Mesendoderm (in vitro differentiated cells): ENCODE measurements around the gene FMNL2. TPM values are rescaled to one million over a fixed set of nuclear protein-coding genes. Genes with fewer than 3 reads are reported as not detected.

Experiments used
- DNase-seq: peaks from one replicate; pipeline ENCODE4 v3.0.0; 2013
- H2AK5ac ChIP-seq: 2 replicates; pipeline ENCODE4 v1.6.1; 2013; ENCODE audit warnings: low read length, inconsistent platforms
- H2BK120ac ChIP-seq: 2 replicates; pipeline ENCODE4 v1.6.1; 2013; ENCODE audit warnings: low read depth, mild to moderate bottlenecking, low read length, moderate library complexity, mixed read lengths
- H2BK15ac ChIP-seq: replicated peaks from 2 replicates; pipeline ENCODE4 v1.6.1; 2013; ENCODE audit warnings: low read depth, mild to moderate bottlenecking, moderate library complexity
- H2BK5ac ChIP-seq: 2 replicates; pipeline ENCODE4 v1.6.1; 2013; ENCODE audit warnings: low read length, inconsistent platforms
- H3K18ac ChIP-seq: 2 replicates; pipeline ENCODE4 v1.6.1; 2013; ENCODE audit warnings: mild to moderate bottlenecking, low read length, mixed read lengths
- H3K23ac ChIP-seq: one replicate; pipeline ENCODE4 v1.6.1; 2013; ENCODE audit warnings: low read length
- H3K27ac ChIP-seq: 2 replicates; pipeline ENCODE4 v1.5.1; 2013; ENCODE audit warnings: low read depth, mild to moderate bottlenecking, inconsistent platforms, low read length, moderate library complexity
- H3K27me3 ChIP-seq: 2 replicates; pipeline ENCODE4 v1.6.1; 2013; ENCODE audit warnings: low read length, control low read depth, mild to moderate bottlenecking, inconsistent platforms; ENCODE audit not compliant: insufficient read depth, poor library complexity
- H3K36me3 ChIP-seq: 2 replicates; pipeline ENCODE4 v1.6.1; 2013; ENCODE audit warnings: low read length, inconsistent platforms; ENCODE audit not compliant: control insufficient read depth, insufficient read depth
- H3K4ac ChIP-seq: one replicate; pipeline ENCODE4 v1.6.1; 2013; ENCODE audit warnings: low read depth, mild to moderate bottlenecking, low read length, moderate library complexity
- H3K4me1 ChIP-seq: 2 replicates; pipeline ENCODE4 v1.6.1; 2013; ENCODE audit warnings: low read depth, low read length, inconsistent platforms; ENCODE audit not compliant: control insufficient read depth
- H3K4me2 ChIP-seq: 2 replicates; pipeline ENCODE4 v1.6.1; 2013; ENCODE audit warnings: low read length
- H3K4me3 ChIP-seq: 2 replicates; pipeline ENCODE4 v1.5.1; 2013; ENCODE audit warnings: mild to moderate bottlenecking, low read length
- H3K56ac ChIP-seq: one replicate; pipeline ENCODE4 v1.6.1; 2013; ENCODE audit warnings: low read length
- H3K79me1 ChIP-seq: 2 replicates; pipeline ENCODE4 v1.6.1; 2013; ENCODE audit warnings: low read length, inconsistent platforms
- H3K79me2 ChIP-seq: 2 replicates; pipeline ENCODE4 v1.6.1; 2013; ENCODE audit warnings: mild to moderate bottlenecking, low read length; ENCODE audit not compliant: control insufficient read depth, insufficient read depth
- H3K9ac ChIP-seq: 2 replicates; pipeline ENCODE4 v1.6.1; 2013; ENCODE audit warnings: low read length, inconsistent platforms
- H4K5ac ChIP-seq: one replicate; pipeline ENCODE4 v1.6.1; 2013; ENCODE audit warnings: low read length
- H4K8ac ChIP-seq: one replicate; pipeline ENCODE4 v1.6.1; 2013; ENCODE audit warnings: low read depth, mild to moderate bottlenecking, control low read depth, low read length, moderate library complexity
- WGBS: extraction: QIAGEN DNeasy Blood & Tissue Kit; methylation state at CpG from one replicate; pipeline ENCODE4 v1.1.7; 2013; ENCODE audit warnings: low lambda C conversion rate, missing lambda C conversion rate; ENCODE audit not compliant: insufficient coverage; ENCODE audit errors: extremely low coverage; 5-methylcytosine and 5-hydroxymethylcytosine counted together
- polyA plus RNA-seq, 2 experiments: library from polyadenylated mRNA; stranded (reverse); fragments of 200-250 nt; gene quantifications; one replicate each; pipeline ENCODE4 v1.2.3, GENCODE V29; 2013

FMNL2 gene
- 23.6 TPM for polyA plus RNA-seq (2013, experiment 1 of 2)
- polyA plus RNA-seq (2013, experiment 2 of 2), result 23.3 TPM

GRCh38 chr2:152335016-152335725, at the start of gene FMNL2:
Gene FMNL2 (plus strand): TSS chr2:152335174.
- Histone ChIP-seq H3K79me2 (peaks cover 34% of the 10 kb centered on the region), H3K4ac (peak within 1 kb of the TSS; percentile 63), H3K79me1 (peaks cover 10% of the 10 kb centered on the region), H3K4me1 (no peaks in the 10 kb centered on the region), H3K27me3 (no peaks in the 10 kb centered on the region), H3K23ac (peak within 1 kb of the TSS; percentile 18), H4K8ac (no peak within 1 kb of the TSS), H3K27ac (peak within 1 kb of the TSS; percentile 85), H3K4me3 (peak within 1 kb of the TSS; percentile 52), H2BK5ac (peak within 1 kb of the TSS; percentile 53), H3K18ac (peak within 1 kb of the TSS; percentile 75), H2BK15ac (no peak within 1 kb of the TSS), H2AK5ac (no peak within 1 kb of the TSS), H3K4me2 (peak within 1 kb of the TSS; percentile 71), H3K56ac (peak within 1 kb of the TSS; percentile 96), H4K5ac (peak within 1 kb of the TSS; percentile 59), H2BK120ac (no peak within 1 kb of the TSS), H3K9ac (peak within 1 kb of the TSS; percentile 95), H3K36me3 (no peaks in the 10 kb centered on the region)
- peak; percentile 96 for DNase-seq
- no CpG with 5 or more reads among the region's 85 CpGs for WGBS

- no peak overlapping the region for H3K18ac ChIP-seq
- H3K56ac ChIP-seq, result no peak overlapping the region
- H3K9ac ChIP-seq, result no peak overlapping the region
- H3K4me1 ChIP-seq, result no peaks in the 10 kb centered on the region
- no peak overlapping the region for H3K23ac ChIP-seq
- no peak overlapping the region for H2AK5ac ChIP-seq
- H3K27me3 ChIP-seq, result no peaks in the 10 kb centered on the region
- H2BK15ac ChIP-seq, result no peak overlapping the region
- H4K8ac ChIP-seq, result no peak overlapping the region
- H2BK5ac ChIP-seq, result no peak overlapping the region
- H3K4me2 ChIP-seq, result no peak overlapping the region
- H4K5ac ChIP-seq, result no peak overlapping the region
- H3K4me3 ChIP-seq, result no peak overlapping the region
- no peaks in the 10 kb centered on the region for H3K79me2 ChIP-seq
- no peak overlapping the region for H2BK120ac ChIP-seq
- DNase-seq, result no peak
- H3K4ac ChIP-seq, result no peak overlapping the region
- no peaks in the 10 kb centered on the region for H3K79me1 ChIP-seq
- no peaks in the 10 kb centered on the region for H3K36me3 ChIP-seq
- H3K27ac ChIP-seq, result no peak overlapping the region
Measured at GRCh38 chr2:152292991-152293390, 42.0 kb upstream of the FMNL2 start.

- Histone ChIP-seq H3K79me2 (no peaks in the 10 kb centered on the region), H3K27ac (no peak overlapping the region), H3K4me3 (no peak overlapping the region), H3K23ac (no peak overlapping the region), H4K5ac (no peak overlapping the region), H2BK15ac (no peak overlapping the region), H3K4me2 (no peak overlapping the region), H3K79me1 (no peaks in the 10 kb centered on the region), H3K56ac (no peak overlapping the region), H2BK5ac (no peak overlapping the region), H3K4ac (no peak overlapping the region), H2BK120ac (no peak overlapping the region), H4K8ac (no peak overlapping the region), H3K9ac (no peak overlapping the region), H3K27me3 (no peaks in the 10 kb centered on the region), H3K18ac (no peak overlapping the region), H2AK5ac (no peak overlapping the region), H3K4me1 (no peaks in the 10 kb centered on the region), H3K36me3 (no peaks in the 10 kb centered on the region)
- DNase-seq, result no peak
- WGBS, result no CpG with 5 or more reads among the region's 2 CpGs
Measured at GRCh38 chr2:152297715-152298114, 37.3 kb upstream of the FMNL2 start.

GRCh38 chr2:152298754-152299153, 36.2 kb upstream of the FMNL2 start:
- H3K56ac ChIP-seq, result no peak overlapping the region
- no peak overlapping the region for H3K27ac ChIP-seq
- no peak overlapping the region for H3K9ac ChIP-seq
- H2AK5ac ChIP-seq, result no peak overlapping the region
- H2BK120ac ChIP-seq, result no peak overlapping the region
- H3K4me3 ChIP-seq, result no peak overlapping the region
- no peak overlapping the region for H3K18ac ChIP-seq
- no peak overlapping the region for H4K8ac ChIP-seq
- peak; percentile 8 for DNase-seq
- H3K79me2 ChIP-seq, result no peaks in the 10 kb centered on the region
- H2BK15ac ChIP-seq, result no peak overlapping the region
- no peaks in the 10 kb centered on the region for H3K4me1 ChIP-seq
- no peak overlapping the region for H2BK5ac ChIP-seq
- H3K79me1 ChIP-seq, result no peaks in the 10 kb centered on the region
- H3K23ac ChIP-seq, result no peak overlapping the region
- H4K5ac ChIP-seq, result no peak overlapping the region
- WGBS, result no CpG with 5 or more reads among the region's 1 CpG
- H3K4ac ChIP-seq, result no peak overlapping the region
- no peaks in the 10 kb centered on the region for H3K27me3 ChIP-seq
- no peak overlapping the region for H3K4me2 ChIP-seq
- no peaks in the 10 kb centered on the region for H3K36me3 ChIP-seq

GRCh38 chr2:152301131-152301530, 33.8 kb upstream of the FMNL2 start:
- no peak overlapping the region for H2AK5ac ChIP-seq
- WGBS, result no CpG with 5 or more reads among the region's 3 CpGs
- H3K23ac ChIP-seq, result no peak overlapping the region

GRCh38 chr2:152303951-152304350, 31.0 kb upstream of the FMNL2 start:
- no peak overlapping the region for H4K5ac ChIP-seq
- H2AK5ac ChIP-seq, result no peak overlapping the region
- no peak overlapping the region for H3K56ac ChIP-seq
- no peak overlapping the region for H3K4ac ChIP-seq
- no peaks in the 10 kb centered on the region for H3K79me1 ChIP-seq
- no peak overlapping the region for H3K27ac ChIP-seq
- no peak overlapping the region for H3K9ac ChIP-seq
- H3K18ac ChIP-seq, result no peak overlapping the region
- no peak overlapping the region for H4K8ac ChIP-seq
- no peaks in the 10 kb centered on the region for H3K27me3 ChIP-seq
- H2BK15ac ChIP-seq, result no peak overlapping the region
- no peak overlapping the region for H2BK120ac ChIP-seq
- no peaks in the 10 kb centered on the region for H3K79me2 ChIP-seq
- no peak overlapping the region for H3K4me3 ChIP-seq
- no peak overlapping the region for H3K23ac ChIP-seq
- DNase-seq, result no peak
- no peak overlapping the region for H2BK5ac ChIP-seq
- no peaks in the 10 kb centered on the region for H3K4me1 ChIP-seq
- no peaks in the 10 kb centered on the region for H3K36me3 ChIP-seq
- no CpG with 5 or more reads among the region's 2 CpGs for WGBS
- no peak overlapping the region for H3K4me2 ChIP-seq

More at GRCh38 chr2:152301131-152301530, 33.8 kb upstream of the FMNL2 start:
- Histone ChIP-seq H3K4ac (no peak overlapping the region), H3K79me1 (no peaks in the 10 kb centered on the region), H3K56ac (no peak overlapping the region), H4K5ac (no peak overlapping the region), H2BK15ac (no peak overlapping the region), H3K27me3 (no peaks in the 10 kb centered on the region), H3K79me2 (no peaks in the 10 kb centered on the region), H4K8ac (no peak overlapping the region), H3K4me1 (no peaks in the 10 kb centered on the region), H3K4me2 (no peak overlapping the region), H3K4me3 (no peak overlapping the region), H3K36me3 (no peaks in the 10 kb centered on the region), H3K27ac (no peak overlapping the region), H2BK5ac (no peak overlapping the region), H2BK120ac (no peak overlapping the region), H3K9ac (no peak overlapping the region), H3K18ac (no peak overlapping the region)
- no peak for DNase-seq
